CD4-positive, alpha-beta T cell (primary cell): ENCODE results near the gene MKLN1. TPM values are rescaled to one million over a fixed set of nuclear protein-coding genes. Genes with fewer than 3 reads are reported as not detected.
"Not testable (repeated sequence)": the region's sequence is repeated elsewhere in the genome, so short reads cannot be mapped to it uniquely, and the experiment has no call there.

Source experiments
- ATAC-seq: fragments of 200-7000 bp; cut with Tn5 transposase; one replicate; pipeline ENCODE4 v1.10.0; 2022; ENCODE audit warnings: mild to moderate bottlenecking; ENCODE audit not compliant: poor library complexity
- CTCF ChIA-PET: fragments of 350-600 bp; sonication (Branson Sonifier 250); formaldehyde crosslinking; loops from one replicate; lab custom pipeline; 2021; ENCODE audit warnings: antibody characterized with exemption, inconsistent platforms; lab: Charles Lee
- POLR2A ChIA-PET: fragments of 350-600 bp; sonication (Branson Sonifier 250); formaldehyde crosslinking; loops from one replicate; lab custom pipeline; 2021; ENCODE audit warnings: antibody characterized with exemption, inconsistent platforms; lab: Charles Lee
- DNase-seq, 14 experiments: peaks; one replicate each; pipeline ENCODE4 v3.0.0-alpha.2; 2013 to 2020; ENCODE audit warnings: mixed read lengths in 2 of 14
- H3K27ac ChIP-seq, 2 donors: one replicate each; pipeline versions ENCODE4 v1.5.1 to v1.7.0; 2013; ENCODE audit warnings: low read length in 2 of 2, low read depth in 1 of 2, mild to moderate bottlenecking in 1 of 2
- H3K27me3 ChIP-seq, 2 experiments: 1 replicate in 1 of 2; 2 replicates in 1 of 2; pipeline versions ENCODE4 v1.6.1 to v1.7.0; 2013; ENCODE audit warnings: low read length in 2 of 2, control low read depth in 1 of 2, mild to moderate bottlenecking in 1 of 2, moderate library complexity in 1 of 2; ENCODE audit not compliant: insufficient read depth in 2 of 2, control insufficient read depth in 1 of 2
- H3K36me3 ChIP-seq: one replicate; pipeline ENCODE4 v1.6.1; 2013; ENCODE audit warnings: low read length, control low read depth; ENCODE audit not compliant: insufficient read depth
- H3K4me1 ChIP-seq: one replicate; pipeline ENCODE4 v1.6.1; 2013; ENCODE audit warnings: low read length, control low read depth; ENCODE audit not compliant: insufficient read depth
- H3K4me3 ChIP-seq: one replicate; pipeline ENCODE4 v1.5.1; 2013; ENCODE audit warnings: mild to moderate bottlenecking, low read length, moderate library complexity
- H3K9me3 ChIP-seq, 2 experiments: 1 replicate in 1 of 2; 2 replicates in 1 of 2; pipeline versions ENCODE4 v1.6.1 to v1.7.0; 2013; ENCODE audit warnings: low read length in 2 of 2, mild to moderate bottlenecking in 2 of 2, control low read depth in 1 of 2, moderate library complexity in 1 of 2; ENCODE audit not compliant: control insufficient read depth in 1 of 2, insufficient read depth in 1 of 2
- H3K27ac Mint-ChIP-seq: one replicate; pipeline ENCODE4 v1.8.0; 2020; ENCODE audit warnings: mixed read lengths
- H3K27me3 Mint-ChIP-seq: one replicate; pipeline ENCODE4 v1.8.0; 2021; ENCODE audit warnings: mixed read lengths
- H3K36me3 Mint-ChIP-seq: one replicate; pipeline ENCODE4 v1.8.0; 2021; ENCODE audit warnings: low read depth, mixed read lengths
- H3K4me1 Mint-ChIP-seq: one replicate; pipeline ENCODE4 v1.8.0; 2021; ENCODE audit warnings: low read depth, mixed read lengths
- H3K4me3 Mint-ChIP-seq: one replicate; pipeline ENCODE4 v1.8.0; 2020; ENCODE audit warnings: mild to moderate bottlenecking, mixed read lengths
- H3K9me3 Mint-ChIP-seq: one replicate; pipeline ENCODE4 v1.8.0; 2020; ENCODE audit warnings: mixed read lengths
- intact Hi-C, 2 experiments: fragments of 100-400 bp; cut with DNase I in 1 of 2; cut with micrococcal nuclease in 1 of 2; formaldehyde crosslinking; loops; one replicate each; pipeline versions ENCODE4 v1.15.1 to v1.9.0; 2023 to 2025; cut with DNase I, micrococcal nuclease
- total RNA-seq, 174 experiments: library from RNA in 2 of 174; stranded (reverse) in 2 of 174; gene quantifications; one replicate each; pipeline ENCODE4 v1.2.3 and lab custom pipeline; 2021 to 2026
- TF ChIP-seq, protein P1 (sequence below): fragments of 200-600 bp; IDR thresholded peaks from one replicate; pipeline ENCODE4 v1.8.0; 2022; ENCODE audit warnings: antibody characterized with exemption, mild to moderate bottlenecking

MKLN1 gene
- total RNA-seq, 2 experiments from 2014 or later = 47.2 to 53.7 TPM

DNA sequence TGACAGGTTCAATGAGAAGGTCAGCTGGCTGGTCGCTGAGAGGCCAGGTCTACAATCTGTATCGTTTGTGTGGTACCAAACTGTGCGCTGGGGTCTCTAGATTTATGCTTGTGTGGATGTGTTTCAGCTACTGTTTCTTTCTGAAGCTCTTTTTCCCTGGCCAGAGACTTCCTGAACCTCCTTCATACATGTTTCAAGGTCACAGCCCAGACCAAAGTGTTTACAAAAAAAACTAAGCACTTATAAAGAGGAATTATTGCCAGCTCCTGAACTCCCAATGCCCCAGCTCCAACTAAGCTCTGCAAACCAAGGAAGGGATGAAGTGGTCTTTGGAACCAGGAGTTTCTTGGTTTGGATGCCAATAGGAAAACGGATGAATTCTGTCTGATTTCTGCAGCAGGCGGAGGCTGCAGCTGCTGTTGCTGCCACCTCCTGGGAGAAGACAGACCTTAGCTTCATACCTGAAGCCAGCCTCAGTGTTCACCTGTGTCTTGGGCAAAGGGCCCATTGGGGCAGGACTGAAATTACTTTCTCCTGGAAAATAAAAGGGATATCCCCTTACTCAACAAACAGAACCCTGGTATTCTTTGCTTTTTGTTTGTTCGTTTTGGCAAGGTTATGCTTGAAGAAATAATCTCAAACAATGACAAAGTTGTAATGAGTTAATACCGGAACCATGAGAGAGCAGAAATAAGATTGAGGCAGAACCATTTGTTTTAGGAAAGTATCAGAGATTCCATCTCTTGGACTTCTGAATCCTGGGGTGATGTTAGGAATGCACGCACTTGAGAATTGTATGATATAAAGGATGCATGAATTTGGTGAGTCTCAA, 24.6 kb upstream of the MKLN1 start:
- Mint-ChIP-seq H3K27me3 (no peaks in the 10 kb centered on the region), H3K27ac (no peak overlapping the region), H3K36me3 (no peaks in the 10 kb centered on the region), H3K9me3 (peaks cover 3% of the 10 kb centered on the region), H3K4me3 (no peak overlapping the region), H3K4me1 (no peaks in the 10 kb centered on the region)
- H3K27ac ChIP-seq = no peak overlapping the region
- H3K9me3 ChIP-seq = peaks cover 0 to 9% of the 10 kb centered on the region in 2 experiments
- intact Hi-C loops = loop anchor here (5.0 kb wide), 3 partner anchors 56 to 406 kb away; no protein-coding TSS in a partner anchor
- TF ChIP-seq, protein P1, sequence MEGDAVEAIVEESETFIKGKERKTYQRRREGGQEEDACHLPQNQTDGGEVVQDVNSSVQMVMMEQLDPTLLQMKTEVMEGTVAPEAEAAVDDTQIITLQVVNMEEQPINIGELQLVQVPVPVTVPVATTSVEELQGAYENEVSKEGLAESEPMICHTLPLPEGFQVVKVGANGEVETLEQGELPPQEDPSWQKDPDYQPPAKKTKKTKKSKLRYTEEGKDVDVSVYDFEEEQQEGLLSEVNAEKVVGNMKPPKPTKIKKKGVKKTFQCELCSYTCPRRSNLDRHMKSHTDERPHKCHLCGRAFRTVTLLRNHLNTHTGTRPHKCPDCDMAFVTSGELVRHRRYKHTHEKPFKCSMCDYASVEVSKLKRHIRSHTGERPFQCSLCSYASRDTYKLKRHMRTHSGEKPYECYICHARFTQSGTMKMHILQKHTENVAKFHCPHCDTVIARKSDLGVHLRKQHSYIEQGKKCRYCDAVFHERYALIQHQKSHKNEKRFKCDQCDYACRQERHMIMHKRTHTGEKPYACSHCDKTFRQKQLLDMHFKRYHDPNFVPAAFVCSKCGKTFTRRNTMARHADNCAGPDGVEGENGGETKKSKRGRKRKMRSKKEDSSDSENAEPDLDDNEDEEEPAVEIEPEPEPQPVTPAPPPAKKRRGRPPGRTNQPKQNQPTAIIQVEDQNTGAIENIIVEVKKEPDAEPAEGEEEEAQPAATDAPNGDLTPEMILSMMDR = peak; percentile 70
- H3K27me3 ChIP-seq = no peaks in the 10 kb centered on the region
- DNase-seq = peak in 13 of 14 experiments; percentile 12 to 64 (median 24)
- no peaks in the 10 kb centered on the region for H3K4me1 ChIP-seq
- ATAC-seq = peak; percentile 65
- CTCF ChIA-PET = interaction anchor here (0.6 to 1.7 kb wide), 15 partner anchors 11 to 410 kb away, joined by 3 to 10 read pairs (median 3); no protein-coding TSS in a partner anchor
- H3K4me3 ChIP-seq = no peak overlapping the region
- H3K36me3 ChIP-seq = no peaks in the 10 kb centered on the region
- POLR2A ChIA-PET = interaction anchor here (0.7 to 1.2 kb wide), 4 partner anchors 24 to 221 kb away, joined by 3 to 9 read pairs (median 3); no protein-coding TSS in a partner anchor

DNA sequence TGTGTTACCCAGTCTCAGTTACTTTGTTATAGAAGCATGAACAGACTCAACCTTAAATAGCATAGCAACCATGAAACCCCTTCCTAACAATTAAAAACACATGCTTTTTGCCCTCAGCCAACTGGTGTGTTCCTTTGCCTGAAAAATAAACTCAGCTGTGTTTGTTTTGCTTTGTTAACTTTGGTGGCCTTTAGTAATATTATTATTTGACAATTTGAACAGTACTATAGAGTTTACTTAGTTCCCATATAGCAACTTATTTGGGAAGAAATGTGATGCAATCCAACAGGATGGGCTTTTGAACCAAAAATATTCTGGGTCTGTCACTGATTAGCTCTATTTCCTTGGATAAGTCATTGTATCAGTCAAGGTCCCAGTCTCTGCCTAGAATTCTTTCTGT, 22.5 kb upstream of the MKLN1 start:
- ATAC-seq (no peak), DNase-seq (no peak)
- intact Hi-C loops = loop anchor here in 1 of 2 experiments (2.0 kb wide), 1 partner anchor 236 kb away; no protein-coding TSS in a partner anchor
- ChIA-PET POLR2A (no interaction called here), CTCF (interaction anchor here (0.6 kb wide), 1 partner anchor 13 kb away, joined by 3 read pairs; no protein-coding TSS in a partner anchor)
- H3K27ac Mint-ChIP-seq = no peak overlapping the region
- Histone ChIP-seq H3K4me1 (no peaks in the 10 kb centered on the region), H3K27ac (no peak overlapping the region), H3K27me3 (no peaks in the 10 kb centered on the region), H3K4me3 (no peak overlapping the region), H3K9me3 (peaks cover 0 to 9% of the 10 kb centered on the region in 2 experiments), H3K36me3 (no peaks in the 10 kb centered on the region)
- no peak overlapping the region for H3K4me3 Mint-ChIP-seq
- no peaks in the 10 kb centered on the region for H3K4me1 Mint-ChIP-seq
- H3K36me3 Mint-ChIP-seq = peaks cover 6% of the 10 kb centered on the region
- TF ChIP-seq, protein P1 = no peak
- no peaks in the 10 kb centered on the region for H3K27me3 Mint-ChIP-seq
- peaks cover 3% of the 10 kb centered on the region for H3K9me3 Mint-ChIP-seq

DNA sequence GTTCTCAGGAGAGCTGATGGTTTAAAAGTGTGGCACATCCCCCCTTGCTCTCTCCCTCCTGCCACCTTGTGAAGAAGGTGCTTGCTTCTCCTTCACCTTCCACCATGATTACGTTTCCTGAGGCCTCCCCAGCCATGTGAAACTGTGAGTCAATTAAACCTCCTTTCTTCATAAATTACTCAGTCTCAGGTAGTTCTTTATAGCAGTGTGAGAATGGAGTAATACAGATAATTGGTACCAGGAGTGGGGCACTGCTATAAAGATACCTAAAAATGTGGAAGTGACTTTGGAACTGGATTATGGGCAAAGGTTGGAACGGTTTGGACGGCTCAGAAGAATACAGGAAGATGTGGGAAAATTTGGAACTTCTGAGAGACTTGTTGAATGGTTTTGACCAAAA, 21.6 kb upstream of the MKLN1 start:
- H3K4me1 ChIP-seq, H3K4me3 Mint-ChIP-seq, H3K27me3 ChIP-seq, H3K36me3 Mint-ChIP-seq, H3K4me1 Mint-ChIP-seq, ATAC-seq, H3K9me3 ChIP-seq, H3K27ac ChIP-seq, CTCF ChIA-PET, H3K27ac Mint-ChIP-seq, DNase-seq, H3K4me3 ChIP-seq, intact Hi-C loops, POLR2A ChIA-PET, H3K9me3 Mint-ChIP-seq, H3K36me3 ChIP-seq, H3K27me3 Mint-ChIP-seq: not testable (repeated sequence)
